ENCODE measurements around the gene RADIL.

DNA sequence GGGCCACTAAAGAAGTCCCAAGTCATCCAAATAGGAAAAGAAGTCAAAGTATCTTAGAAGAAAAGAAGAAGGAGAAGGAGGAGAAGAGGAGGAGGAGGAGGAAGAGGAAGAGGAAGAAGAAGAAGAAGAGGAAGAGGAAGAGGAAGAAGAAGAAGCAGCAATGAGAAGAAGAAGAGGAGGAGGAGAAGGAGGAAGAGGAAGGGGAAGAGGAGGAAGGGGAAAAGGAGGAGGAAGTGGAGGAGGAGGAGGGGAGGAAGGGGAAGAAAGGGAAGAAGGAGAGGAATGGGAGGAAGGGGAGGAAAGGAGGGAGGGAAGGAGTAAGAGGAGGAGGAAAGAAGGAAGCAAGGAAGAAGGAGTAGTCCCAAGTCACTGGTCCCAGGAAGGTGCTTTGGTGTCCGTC, 21.7 kb upstream of the RADIL start:
- TF ChIP-seq, protein P1, sequence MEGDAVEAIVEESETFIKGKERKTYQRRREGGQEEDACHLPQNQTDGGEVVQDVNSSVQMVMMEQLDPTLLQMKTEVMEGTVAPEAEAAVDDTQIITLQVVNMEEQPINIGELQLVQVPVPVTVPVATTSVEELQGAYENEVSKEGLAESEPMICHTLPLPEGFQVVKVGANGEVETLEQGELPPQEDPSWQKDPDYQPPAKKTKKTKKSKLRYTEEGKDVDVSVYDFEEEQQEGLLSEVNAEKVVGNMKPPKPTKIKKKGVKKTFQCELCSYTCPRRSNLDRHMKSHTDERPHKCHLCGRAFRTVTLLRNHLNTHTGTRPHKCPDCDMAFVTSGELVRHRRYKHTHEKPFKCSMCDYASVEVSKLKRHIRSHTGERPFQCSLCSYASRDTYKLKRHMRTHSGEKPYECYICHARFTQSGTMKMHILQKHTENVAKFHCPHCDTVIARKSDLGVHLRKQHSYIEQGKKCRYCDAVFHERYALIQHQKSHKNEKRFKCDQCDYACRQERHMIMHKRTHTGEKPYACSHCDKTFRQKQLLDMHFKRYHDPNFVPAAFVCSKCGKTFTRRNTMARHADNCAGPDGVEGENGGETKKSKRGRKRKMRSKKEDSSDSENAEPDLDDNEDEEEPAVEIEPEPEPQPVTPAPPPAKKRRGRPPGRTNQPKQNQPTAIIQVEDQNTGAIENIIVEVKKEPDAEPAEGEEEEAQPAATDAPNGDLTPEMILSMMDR (IDR thresholded peaks at IDR 0.05): no peak
- TF ChIP-seq POLR2A (IDR thresholded peaks at IDR 0.05): no peak
- TF ChIP-seq POLR2AphosphoS5 (IDR thresholded peaks at IDR 0.05): no peak
- no peak for TF ChIP-seq EP300 (IDR thresholded peaks at IDR 0.05; ENCODE audit: low read depth)
